Measurements from ENCODE around the gene BORCS8.

Gene BORCS8

GRCh38 chr19:19234220-19234816, 42.4 kb upstream of the BORCS8 start:
- Mint-ChIP-seq H3K36me3 (ENCODE audit: low read depth) (peaks cover 4% of the 10 kb centered on the region), H3K27ac (no peak overlapping the region), H3K9me3 (peaks cover 19% of the 10 kb centered on the region), H3K4me1 (peaks cover 4% of the 10 kb centered on the region), H3K27me3 (ENCODE audit: low read depth) (peaks cover 19% of the 10 kb centered on the region), H3K4me3 (no peak overlapping the region)
- TF ChIP-seq, protein P1, sequence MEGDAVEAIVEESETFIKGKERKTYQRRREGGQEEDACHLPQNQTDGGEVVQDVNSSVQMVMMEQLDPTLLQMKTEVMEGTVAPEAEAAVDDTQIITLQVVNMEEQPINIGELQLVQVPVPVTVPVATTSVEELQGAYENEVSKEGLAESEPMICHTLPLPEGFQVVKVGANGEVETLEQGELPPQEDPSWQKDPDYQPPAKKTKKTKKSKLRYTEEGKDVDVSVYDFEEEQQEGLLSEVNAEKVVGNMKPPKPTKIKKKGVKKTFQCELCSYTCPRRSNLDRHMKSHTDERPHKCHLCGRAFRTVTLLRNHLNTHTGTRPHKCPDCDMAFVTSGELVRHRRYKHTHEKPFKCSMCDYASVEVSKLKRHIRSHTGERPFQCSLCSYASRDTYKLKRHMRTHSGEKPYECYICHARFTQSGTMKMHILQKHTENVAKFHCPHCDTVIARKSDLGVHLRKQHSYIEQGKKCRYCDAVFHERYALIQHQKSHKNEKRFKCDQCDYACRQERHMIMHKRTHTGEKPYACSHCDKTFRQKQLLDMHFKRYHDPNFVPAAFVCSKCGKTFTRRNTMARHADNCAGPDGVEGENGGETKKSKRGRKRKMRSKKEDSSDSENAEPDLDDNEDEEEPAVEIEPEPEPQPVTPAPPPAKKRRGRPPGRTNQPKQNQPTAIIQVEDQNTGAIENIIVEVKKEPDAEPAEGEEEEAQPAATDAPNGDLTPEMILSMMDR (IDR thresholded peaks at IDR 0.05; ENCODE audit: unreplicated experiment in 3 of 3): no peak

DNA sequence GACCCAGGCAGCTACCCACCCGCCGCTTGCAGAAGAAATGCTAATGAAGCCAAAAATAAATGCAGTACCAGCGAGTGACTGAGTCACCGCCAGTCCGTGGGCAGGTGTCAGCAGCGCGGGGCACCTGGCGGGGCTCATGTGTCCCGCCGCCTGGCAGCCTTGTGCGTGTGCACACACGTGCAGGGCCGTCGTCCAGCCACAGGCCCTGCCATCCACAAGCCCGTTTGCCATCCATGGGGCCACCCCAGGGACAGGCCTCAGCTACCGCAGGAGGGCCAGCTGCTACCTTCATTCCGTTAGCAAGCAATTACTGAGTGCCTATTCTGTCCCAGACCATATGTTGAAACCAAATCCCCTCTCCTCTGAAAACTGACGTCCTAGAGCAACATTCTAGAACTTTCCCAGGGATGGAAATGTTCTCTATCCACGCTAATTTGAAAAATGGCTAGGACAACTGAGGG, 40.3 kb upstream of the BORCS8 start:
- H3K36me3 Mint-ChIP-seq (ENCODE audit: low read depth): peaks cover 4% of the 10 kb centered on the region
- no peak overlapping the region for H3K4me3 Mint-ChIP-seq
- TF ChIP-seq, protein P1 (IDR thresholded peaks at IDR 0.05; ENCODE audit: unreplicated experiment in 3 of 3): no peak

GRCh38 chr19:19230999-19231398, 39.0 kb upstream of the BORCS8 start:
- H3K27ac Mint-ChIP-seq: no peak overlapping the region
- peaks cover 38% of the 10 kb centered on the region for H3K27me3 Mint-ChIP-seq (ENCODE audit: low read depth)
- H3K9me3 Mint-ChIP-seq: peaks cover 13% of the 10 kb centered on the region
- TF ChIP-seq, protein P1 (IDR thresholded peaks at IDR 0.05; ENCODE audit: unreplicated experiment in 3 of 3): no peak
- H3K4me3 Mint-ChIP-seq: no peak overlapping the region
- peaks cover 4% of the 10 kb centered on the region for H3K4me1 Mint-ChIP-seq
- H3K36me3 Mint-ChIP-seq (ENCODE audit: low read depth): peaks cover 1% of the 10 kb centered on the region

More for the DNA sequence above, 40.3 kb upstream of the BORCS8 start:
- peaks cover 28% of the 10 kb centered on the region for H3K27me3 Mint-ChIP-seq (ENCODE audit: low read depth)
- H3K27ac Mint-ChIP-seq: no peak overlapping the region
- H3K4me1 Mint-ChIP-seq: peaks cover 4% of the 10 kb centered on the region
- H3K9me3 Mint-ChIP-seq: peaks cover 17% of the 10 kb centered on the region

- H3K9me3 Mint-ChIP-seq: peaks cover 9% of the 10 kb centered on the region
- no peaks in the 10 kb centered on the region for H3K36me3 Mint-ChIP-seq (ENCODE audit: low read depth)
- H3K4me1 Mint-ChIP-seq: peaks cover 4% of the 10 kb centered on the region
- peaks cover 47% of the 10 kb centered on the region for H3K27me3 Mint-ChIP-seq (ENCODE audit: low read depth)
- H3K27ac Mint-ChIP-seq: no peak overlapping the region
- no peak overlapping the region for H3K4me3 Mint-ChIP-seq
- TF ChIP-seq, protein P1 (IDR thresholded peaks at IDR 0.05; ENCODE audit: unreplicated experiment in 3 of 3): no peak
These were observed 37.7 kb upstream of the BORCS8 start for GRCh38 chr19:19229701-19230100.

GRCh38 chr19:19227217-19227616, 35.3 kb upstream of the BORCS8 start:
- peaks cover 63% of the 10 kb centered on the region for H3K27me3 Mint-ChIP-seq (ENCODE audit: low read depth)
- H3K36me3 Mint-ChIP-seq (ENCODE audit: low read depth): no peaks in the 10 kb centered on the region
- TF ChIP-seq, protein P1 (IDR thresholded peaks at IDR 0.05; ENCODE audit: unreplicated experiment in 3 of 3): no peak
- no peak overlapping the region for H3K27ac Mint-ChIP-seq
- peaks cover 3% of the 10 kb centered on the region for H3K9me3 Mint-ChIP-seq
- no peak overlapping the region for H3K4me3 Mint-ChIP-seq
- H3K4me1 Mint-ChIP-seq: no peaks in the 10 kb centered on the region

- Mint-ChIP-seq H3K27ac (no peak overlapping the region), H3K4me3 (no peak overlapping the region), H3K27me3 (ENCODE audit: low read depth) (peaks cover 67% of the 10 kb centered on the region), H3K36me3 (ENCODE audit: low read depth) (no peaks in the 10 kb centered on the region), H3K9me3 (peaks cover 3% of the 10 kb centered on the region), H3K4me1 (no peaks in the 10 kb centered on the region)
- TF ChIP-seq, protein P1 (IDR thresholded peaks at IDR 0.05; ENCODE audit: unreplicated experiment in 3 of 3): no peak
These were observed 34.7 kb upstream of the BORCS8 start for GRCh38 chr19:19226663-19227062.
